IMR-90 (cell line): ENCODE measurements around the gene DGKB.

ENCODE experiments used
- POLR2A ChIP-seq: IDR thresholded peaks from 2 replicates; pipeline ENCODE4 v1.6.1; 2012; ENCODE audit warnings: mild to moderate bottlenecking, low read depth, low read length
- TF ChIP-seq, protein P1 (sequence below): conservative IDR thresholded peaks from 2 replicates; pipeline ENCODE4 v1.5.1; 2012; ENCODE audit warnings: mild to moderate bottlenecking, low read depth, low read length, improper control_type of control experiment
- TF ChIP-seq, protein P2 (sequence below): fragments of 150-350 bp; IDR thresholded peaks from 2 replicates; pipeline ENCODE4 v1.6.1; 2017; ENCODE audit warnings: mild to moderate bottlenecking, antibody characterized with exemption, low read length, low read depth

DNA sequence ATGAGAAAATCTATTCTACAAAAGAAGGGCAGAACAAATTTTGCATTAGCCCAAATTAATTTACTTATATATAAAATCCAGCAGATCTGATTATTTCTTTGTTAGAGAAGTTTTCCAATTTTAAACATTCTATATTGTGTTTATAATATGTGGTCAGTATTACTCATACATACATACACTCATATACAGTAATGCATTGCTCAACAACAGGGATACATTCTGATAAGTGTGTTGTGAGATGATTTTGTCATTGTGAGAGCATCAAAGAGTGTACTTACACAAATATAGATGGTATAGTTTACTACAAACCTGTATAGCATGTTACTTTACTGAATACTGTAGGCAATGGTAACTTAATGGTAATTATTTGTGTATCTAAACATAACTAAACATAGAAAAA is 673.5 kb downstream of the DGKB start:
- TF ChIP-seq, protein P1, sequence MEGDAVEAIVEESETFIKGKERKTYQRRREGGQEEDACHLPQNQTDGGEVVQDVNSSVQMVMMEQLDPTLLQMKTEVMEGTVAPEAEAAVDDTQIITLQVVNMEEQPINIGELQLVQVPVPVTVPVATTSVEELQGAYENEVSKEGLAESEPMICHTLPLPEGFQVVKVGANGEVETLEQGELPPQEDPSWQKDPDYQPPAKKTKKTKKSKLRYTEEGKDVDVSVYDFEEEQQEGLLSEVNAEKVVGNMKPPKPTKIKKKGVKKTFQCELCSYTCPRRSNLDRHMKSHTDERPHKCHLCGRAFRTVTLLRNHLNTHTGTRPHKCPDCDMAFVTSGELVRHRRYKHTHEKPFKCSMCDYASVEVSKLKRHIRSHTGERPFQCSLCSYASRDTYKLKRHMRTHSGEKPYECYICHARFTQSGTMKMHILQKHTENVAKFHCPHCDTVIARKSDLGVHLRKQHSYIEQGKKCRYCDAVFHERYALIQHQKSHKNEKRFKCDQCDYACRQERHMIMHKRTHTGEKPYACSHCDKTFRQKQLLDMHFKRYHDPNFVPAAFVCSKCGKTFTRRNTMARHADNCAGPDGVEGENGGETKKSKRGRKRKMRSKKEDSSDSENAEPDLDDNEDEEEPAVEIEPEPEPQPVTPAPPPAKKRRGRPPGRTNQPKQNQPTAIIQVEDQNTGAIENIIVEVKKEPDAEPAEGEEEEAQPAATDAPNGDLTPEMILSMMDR = no peak
- no peak for TF ChIP-seq POLR2A
- TF ChIP-seq, protein P2, sequence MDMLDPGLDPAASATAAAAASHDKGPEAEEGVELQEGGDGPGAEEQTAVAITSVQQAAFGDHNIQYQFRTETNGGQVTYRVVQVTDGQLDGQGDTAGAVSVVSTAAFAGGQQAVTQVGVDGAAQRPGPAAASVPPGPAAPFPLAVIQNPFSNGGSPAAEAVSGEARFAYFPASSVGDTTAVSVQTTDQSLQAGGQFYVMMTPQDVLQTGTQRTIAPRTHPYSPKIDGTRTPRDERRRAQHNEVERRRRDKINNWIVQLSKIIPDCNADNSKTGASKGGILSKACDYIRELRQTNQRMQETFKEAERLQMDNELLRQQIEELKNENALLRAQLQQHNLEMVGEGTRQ = no peak
